Neural cell (in vitro differentiated cells): Measurements from ENCODE around the gene MGLL. TPM values are rescaled to one million over a fixed set of nuclear protein-coding genes. Genes with fewer than 3 reads are reported as not detected.

ENCODE experiments used
- H2AFZ ChIP-seq: fragments of 200-600, 300-800 bp; sonication (generic), shearing (Covaris generic); 2 replicates; pipeline ENCODE4 v1.6.0; 2014; ENCODE audit warnings: low read depth, mild to moderate bottlenecking, antibody characterized with exemption, low read length, moderate library complexity
- H3F3A ChIP-seq: fragments of 200-600 bp; shearing (Covaris generic); 2 replicates; pipeline ENCODE4 v1.6.1; 2016; ENCODE audit warnings: mild to moderate bottlenecking, moderate library complexity, mixed read lengths, antibody characterized with exemption, low read length; ENCODE audit not compliant: insufficient read depth, poor library complexity, severe bottlenecking
- H3K27ac ChIP-seq: fragments of 200-600, 300-800 bp; sonication (generic), shearing (Covaris generic); 2 replicates; pipeline ENCODE4 v1.5.1; 2014; ENCODE audit warnings: mild to moderate bottlenecking, low read length, moderate library complexity
- H3K27me3 ChIP-seq: fragments of 300-800, 200-600 bp; sonication (generic), shearing (Covaris generic); 2 replicates; pipeline ENCODE4 v1.6.0; 2014; ENCODE audit warnings: mild to moderate bottlenecking, low read depth, low read length, moderate library complexity; ENCODE audit not compliant: insufficient read depth
- H3K36me3 ChIP-seq: fragments of 300-800, 200-600 bp; sonication (generic), shearing (Covaris generic); 2 replicates; pipeline ENCODE4 v1.5.1; 2014; ENCODE audit warnings: mild to moderate bottlenecking, antibody characterized with exemption, low read length, moderate library complexity; ENCODE audit not compliant: insufficient read depth
- H3K4me2 ChIP-seq: fragments of 300-800, 200-600 bp; sonication (generic), shearing (Covaris generic); 2 replicates; pipeline ENCODE4 v1.6.0; 2014; ENCODE audit warnings: mild to moderate bottlenecking, low read length
- H3K4me3 ChIP-seq: fragments of 300-800, 200-600 bp; sonication (generic), shearing (Covaris generic); 2 replicates; pipeline ENCODE4 v1.5.1; 2014; ENCODE audit warnings: mild to moderate bottlenecking, low read length, moderate library complexity
- H3K79me2 ChIP-seq: fragments of 200-600 bp; shearing (Covaris generic); replicated peaks from 2 replicates; pipeline ENCODE4 v1.6.0; 2014; ENCODE audit warnings: mild to moderate bottlenecking, low read length, moderate library complexity; ENCODE audit not compliant: insufficient read depth
- H3K9ac ChIP-seq: fragments of 300-800, 200-600 bp; sonication (generic), shearing (Covaris generic); 2 replicates; pipeline ENCODE4 v1.6.1; 2016; ENCODE audit warnings: mild to moderate bottlenecking, low read length, mixed read lengths
- H3K9me2 ChIP-seq: fragments of 200-600 bp; shearing (Covaris generic); 2 replicates; pipeline ENCODE4 v1.6.1; 2016; ENCODE audit warnings: mild to moderate bottlenecking, low read length, mixed read lengths; ENCODE audit not compliant: insufficient read depth
- H3K9me3 ChIP-seq: fragments of 200-600, 300-800 bp; sonication (generic), shearing (Covaris generic); 2 replicates; pipeline ENCODE4 v1.6.1; 2016; ENCODE audit warnings: mild to moderate bottlenecking, mixed run types, low read length, moderate library complexity, mixed read lengths
- H4K20me1 ChIP-seq: fragments of 200-600 bp; shearing (Covaris generic); 2 replicates; pipeline ENCODE4 v1.6.1; 2016; ENCODE audit warnings: mild to moderate bottlenecking, mixed run types; ENCODE audit not compliant: insufficient read depth
- EP300 ChIP-seq: fragments of 450-650 bp; conservative IDR thresholded peaks from 2 replicates; pipeline ENCODE4 v1.6.1; 2014; ENCODE audit warnings: antibody characterized with exemption, mild to moderate bottlenecking, moderate library complexity; ENCODE audit not compliant: poor library complexity, severe bottlenecking
- EZH2 ChIP-seq: fragments of 200-600, 300-800 bp; shearing (Covaris generic), sonication (generic); IDR thresholded peaks from 2 replicates; pipeline ENCODE4 v1.6.1; 2014; ENCODE audit warnings: antibody characterized with exemption, low read length, borderline replicate concordance, mild to moderate bottlenecking; ENCODE audit not compliant: insufficient read depth, poor library complexity, severe bottlenecking
- MXI1 ChIP-seq: fragments of 450-650 bp; conservative IDR thresholded peaks from 2 replicates; pipeline ENCODE4 v1.6.1; 2014; ENCODE audit warnings: antibody characterized with exemption, mild to moderate bottlenecking; ENCODE audit not compliant: poor library complexity, severe bottlenecking
- POLR2AphosphoS5 ChIP-seq: IDR thresholded peaks from 2 replicates; pipeline ENCODE4 v1.6.1; 2012
- RAD21 ChIP-seq: fragments of 450-650 bp; conservative IDR thresholded peaks from 2 replicates; pipeline ENCODE4 v1.6.1; 2014; ENCODE audit warnings: antibody characterized with exemption, mild to moderate bottlenecking, moderate library complexity
- SMC3 ChIP-seq: fragments of 450-650 bp; conservative IDR thresholded peaks from 2 replicates; pipeline ENCODE4 v1.6.1; 2014; ENCODE audit warnings: antibody characterized with exemption, mild to moderate bottlenecking, moderate library complexity; ENCODE audit not compliant: poor library complexity
- TAF1 ChIP-seq: IDR thresholded peaks from 2 replicates; pipeline ENCODE4 v1.6.1; 2012; ENCODE audit warnings: low read depth
- polyA plus RNA-seq: library from polyadenylated mRNA; depleted of rRNA; stranded (reverse); fragments of >200 nt; gene quantifications from 2 replicates; pipeline ENCODE4 v1.2.3, GENCODE V29; 2014
- TF ChIP-seq, protein P1 (sequence below): IDR thresholded peaks from 2 replicates; pipeline ENCODE4 v1.6.1; 2012; ENCODE audit warnings: borderline replicate concordance
- TF ChIP-seq, protein P2 (sequence below): fragments of 450-650 bp; IDR thresholded peaks from 2 replicates; pipeline ENCODE4 v1.5.1; 2014; ENCODE audit warnings: antibody characterized with exemption, mild to moderate bottlenecking, moderate library complexity; ENCODE audit not compliant: poor library complexity, severe bottlenecking

Gene MGLL
- polyA plus RNA-seq, 1 donor from 2014 or later = 2.0 TPM

DNA sequence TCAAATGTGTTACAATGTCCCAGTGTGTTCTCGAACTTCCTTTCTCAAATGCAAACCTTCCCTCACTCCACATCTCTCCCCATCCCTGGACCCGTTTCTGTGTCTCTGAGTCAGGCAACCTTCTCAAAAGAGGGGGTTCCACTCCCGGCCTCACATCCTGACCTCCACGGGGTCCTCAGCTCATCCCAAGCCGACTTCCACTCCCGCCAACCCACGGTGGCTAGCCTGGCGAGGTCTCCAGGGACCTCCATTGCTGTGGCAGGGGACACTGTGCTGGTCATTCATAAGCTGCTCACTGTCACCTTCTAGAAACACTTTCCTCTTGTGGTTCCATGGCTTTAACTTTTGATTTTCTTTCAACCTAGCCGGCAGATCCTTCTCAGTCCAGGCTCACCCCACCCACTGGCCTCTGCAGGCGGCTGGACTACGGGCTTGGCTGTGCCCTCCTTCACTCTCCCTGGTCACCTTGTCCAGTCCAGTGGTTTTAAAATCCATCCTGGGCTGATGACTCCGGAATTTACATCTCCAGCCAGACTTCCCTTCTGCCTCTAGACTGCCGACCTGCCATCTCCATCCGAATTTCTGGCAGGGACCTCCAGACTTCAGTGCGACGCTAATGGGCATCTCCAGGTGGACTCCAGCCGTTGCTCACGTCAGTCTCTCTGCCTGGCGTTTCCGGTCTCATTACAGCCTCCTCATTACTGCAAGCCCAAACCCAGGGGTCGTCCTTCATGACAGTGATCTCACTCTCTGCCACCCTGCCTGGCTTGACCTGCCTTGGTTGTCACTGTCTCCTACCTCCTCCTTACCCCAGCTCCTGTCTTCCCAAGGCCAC lies 129.6 kb downstream of the MGLL start:
- no peak overlapping the region for H3K9ac ChIP-seq
- no peaks in the 10 kb centered on the region for H3F3A ChIP-seq
- no peak overlapping the region for H3K4me3 ChIP-seq
- no peaks in the 10 kb centered on the region for H3K27me3 ChIP-seq
- H3K9me2 ChIP-seq = no peaks in the 10 kb centered on the region
- H2AFZ ChIP-seq = no peak overlapping the region
- no peaks in the 10 kb centered on the region for H3K9me3 ChIP-seq
- H3K4me2 ChIP-seq = no peak overlapping the region
- no peaks in the 10 kb centered on the region for H3K79me2 ChIP-seq
- H4K20me1 ChIP-seq = no peaks in the 10 kb centered on the region
- no peak overlapping the region for H3K27ac ChIP-seq
- no peaks in the 10 kb centered on the region for H3K36me3 ChIP-seq
- TF ChIP-seq POLR2AphosphoS5 (no peak), SMC3 (no peak), EZH2 (no peak), MXI1 (no peak), TAF1 (no peak), RAD21 (no peak), EP300 (no peak)
- TF ChIP-seq, protein P1, sequence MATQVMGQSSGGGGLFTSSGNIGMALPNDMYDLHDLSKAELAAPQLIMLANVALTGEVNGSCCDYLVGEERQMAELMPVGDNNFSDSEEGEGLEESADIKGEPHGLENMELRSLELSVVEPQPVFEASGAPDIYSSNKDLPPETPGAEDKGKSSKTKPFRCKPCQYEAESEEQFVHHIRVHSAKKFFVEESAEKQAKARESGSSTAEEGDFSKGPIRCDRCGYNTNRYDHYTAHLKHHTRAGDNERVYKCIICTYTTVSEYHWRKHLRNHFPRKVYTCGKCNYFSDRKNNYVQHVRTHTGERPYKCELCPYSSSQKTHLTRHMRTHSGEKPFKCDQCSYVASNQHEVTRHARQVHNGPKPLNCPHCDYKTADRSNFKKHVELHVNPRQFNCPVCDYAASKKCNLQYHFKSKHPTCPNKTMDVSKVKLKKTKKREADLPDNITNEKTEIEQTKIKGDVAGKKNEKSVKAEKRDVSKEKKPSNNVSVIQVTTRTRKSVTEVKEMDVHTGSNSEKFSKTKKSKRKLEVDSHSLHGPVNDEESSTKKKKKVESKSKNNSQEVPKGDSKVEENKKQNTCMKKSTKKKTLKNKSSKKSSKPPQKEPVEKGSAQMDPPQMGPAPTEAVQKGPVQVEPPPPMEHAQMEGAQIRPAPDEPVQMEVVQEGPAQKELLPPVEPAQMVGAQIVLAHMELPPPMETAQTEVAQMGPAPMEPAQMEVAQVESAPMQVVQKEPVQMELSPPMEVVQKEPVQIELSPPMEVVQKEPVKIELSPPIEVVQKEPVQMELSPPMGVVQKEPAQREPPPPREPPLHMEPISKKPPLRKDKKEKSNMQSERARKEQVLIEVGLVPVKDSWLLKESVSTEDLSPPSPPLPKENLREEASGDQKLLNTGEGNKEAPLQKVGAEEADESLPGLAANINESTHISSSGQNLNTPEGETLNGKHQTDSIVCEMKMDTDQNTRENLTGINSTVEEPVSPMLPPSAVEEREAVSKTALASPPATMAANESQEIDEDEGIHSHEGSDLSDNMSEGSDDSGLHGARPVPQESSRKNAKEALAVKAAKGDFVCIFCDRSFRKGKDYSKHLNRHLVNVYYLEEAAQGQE = no peak
- TF ChIP-seq, protein P2, sequence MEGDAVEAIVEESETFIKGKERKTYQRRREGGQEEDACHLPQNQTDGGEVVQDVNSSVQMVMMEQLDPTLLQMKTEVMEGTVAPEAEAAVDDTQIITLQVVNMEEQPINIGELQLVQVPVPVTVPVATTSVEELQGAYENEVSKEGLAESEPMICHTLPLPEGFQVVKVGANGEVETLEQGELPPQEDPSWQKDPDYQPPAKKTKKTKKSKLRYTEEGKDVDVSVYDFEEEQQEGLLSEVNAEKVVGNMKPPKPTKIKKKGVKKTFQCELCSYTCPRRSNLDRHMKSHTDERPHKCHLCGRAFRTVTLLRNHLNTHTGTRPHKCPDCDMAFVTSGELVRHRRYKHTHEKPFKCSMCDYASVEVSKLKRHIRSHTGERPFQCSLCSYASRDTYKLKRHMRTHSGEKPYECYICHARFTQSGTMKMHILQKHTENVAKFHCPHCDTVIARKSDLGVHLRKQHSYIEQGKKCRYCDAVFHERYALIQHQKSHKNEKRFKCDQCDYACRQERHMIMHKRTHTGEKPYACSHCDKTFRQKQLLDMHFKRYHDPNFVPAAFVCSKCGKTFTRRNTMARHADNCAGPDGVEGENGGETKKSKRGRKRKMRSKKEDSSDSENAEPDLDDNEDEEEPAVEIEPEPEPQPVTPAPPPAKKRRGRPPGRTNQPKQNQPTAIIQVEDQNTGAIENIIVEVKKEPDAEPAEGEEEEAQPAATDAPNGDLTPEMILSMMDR = no peak

DNA sequence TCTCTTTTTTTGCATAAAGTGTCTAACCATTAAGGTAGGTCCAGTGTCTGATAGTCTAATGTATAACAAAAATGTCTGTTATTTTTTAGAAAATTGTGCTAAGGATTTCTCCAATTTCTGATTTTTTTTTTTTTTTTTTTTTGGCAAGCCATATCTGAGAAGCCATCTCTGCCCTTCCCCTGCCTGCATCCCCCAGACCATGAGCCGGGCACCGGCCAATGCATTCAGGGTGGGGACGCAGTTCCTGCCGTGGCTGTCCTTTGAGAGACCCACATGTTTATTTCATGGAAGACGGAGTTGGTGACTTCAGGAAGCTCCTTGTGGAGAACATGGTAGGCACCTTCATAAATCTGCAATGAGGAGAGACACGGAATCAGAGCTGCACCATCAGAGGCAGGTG lies 130.3 kb downstream of the MGLL start:
- no peak overlapping the region for H3K27ac ChIP-seq

More for the DNA sequence above, 130.3 kb downstream of the MGLL start:
- H2AFZ ChIP-seq = no peak overlapping the region
- H3F3A ChIP-seq = no peaks in the 10 kb centered on the region
- no peak overlapping the region for H3K4me3 ChIP-seq
- H3K4me2 ChIP-seq = no peak overlapping the region
- no peaks in the 10 kb centered on the region for H3K36me3 ChIP-seq
- no peaks in the 10 kb centered on the region for H4K20me1 ChIP-seq
- H3K27me3 ChIP-seq = no peaks in the 10 kb centered on the region
- TF ChIP-seq, protein P1 = no peak
- no peak for TF ChIP-seq MXI1
- no peak for TF ChIP-seq EZH2
- no peak for TF ChIP-seq POLR2AphosphoS5
- TF ChIP-seq SMC3 = no peak
- TF ChIP-seq, protein P2 = no peak
- TF ChIP-seq TAF1 = no peak
- no peak for TF ChIP-seq RAD21
- TF ChIP-seq EP300 = no peak
- no peaks in the 10 kb centered on the region for H3K9me3 ChIP-seq
- H3K9ac ChIP-seq = no peak overlapping the region
- no peaks in the 10 kb centered on the region for H3K79me2 ChIP-seq
- no peaks in the 10 kb centered on the region for H3K9me2 ChIP-seq
